HG03066 (cell line): ENCODE data around the gene USP34.

Experiments
- ATAC-seq: cut with Tn5 transposase; IDR thresholded peaks from one replicate; pipeline ENCODE4 v1.9.1; 2021; ENCODE audit warnings: low read depth; ENCODE audit not compliant: unreplicated experiment

USP34 gene

GRCh38 chr2:61379521-61379920, 91.4 kb downstream of the USP34 start:
- ATAC-seq = no peak

DNA sequence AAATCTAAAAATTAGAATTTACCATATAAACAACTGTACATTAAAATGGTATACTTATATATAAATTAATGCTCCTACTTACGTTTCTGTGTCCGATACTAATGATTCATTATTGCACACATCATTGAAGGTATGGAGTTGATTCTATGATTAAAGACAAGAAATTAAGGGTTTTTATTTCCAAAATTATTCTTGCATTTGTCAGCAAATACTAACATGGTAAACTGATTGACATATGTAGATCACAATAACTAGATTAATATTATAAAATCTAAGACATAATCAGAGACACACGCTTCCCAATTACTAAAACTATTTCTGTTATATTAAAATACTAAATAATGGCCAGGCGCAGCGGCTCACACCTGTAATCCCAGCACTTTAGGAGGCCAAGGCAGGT, 92.6 kb downstream of the USP34 start:
- ATAC-seq = no peak

DNA sequence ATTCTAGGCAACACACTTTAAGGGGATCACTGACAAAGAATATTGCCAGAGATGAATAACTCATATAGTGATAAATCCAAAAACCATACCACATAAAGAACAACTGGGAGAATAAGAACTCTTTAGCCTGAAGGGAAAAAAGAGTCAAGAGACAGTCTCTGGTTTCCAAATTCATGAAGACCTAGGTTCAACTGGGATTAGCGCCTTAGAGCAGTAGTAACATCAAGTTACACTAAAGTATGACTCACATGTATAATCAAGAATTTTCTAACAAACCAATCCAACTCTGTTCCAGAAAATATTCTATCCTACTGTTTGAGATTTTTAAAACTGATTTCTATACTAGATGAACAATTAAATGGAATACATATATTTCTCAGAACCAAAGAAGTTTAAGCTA, 93.8 kb downstream of the USP34 start:
- ATAC-seq = no peak

- no peak for ATAC-seq
Observed at GRCh38 chr2:61376211-61376610, 94.7 kb downstream of the USP34 start.

DNA sequence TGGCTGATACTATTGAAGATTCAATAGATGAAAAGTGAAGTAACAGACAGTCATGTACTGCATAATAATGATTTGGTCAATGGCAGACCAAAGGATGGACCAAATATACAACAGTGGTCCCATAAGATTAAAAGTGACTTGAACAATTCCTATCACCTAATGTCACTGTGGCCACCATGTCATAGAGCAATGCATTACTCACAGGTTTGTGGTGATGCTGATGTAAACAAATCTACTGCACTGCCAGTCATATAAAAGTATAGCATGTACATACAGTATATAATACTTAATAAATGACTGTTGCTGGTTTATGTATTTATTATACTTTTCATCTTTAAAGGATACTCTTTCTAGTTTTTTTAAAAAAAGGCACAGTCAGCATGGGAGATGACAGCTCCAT, 99.9 kb downstream of the USP34 start:
- no peak for ATAC-seq

DNA sequence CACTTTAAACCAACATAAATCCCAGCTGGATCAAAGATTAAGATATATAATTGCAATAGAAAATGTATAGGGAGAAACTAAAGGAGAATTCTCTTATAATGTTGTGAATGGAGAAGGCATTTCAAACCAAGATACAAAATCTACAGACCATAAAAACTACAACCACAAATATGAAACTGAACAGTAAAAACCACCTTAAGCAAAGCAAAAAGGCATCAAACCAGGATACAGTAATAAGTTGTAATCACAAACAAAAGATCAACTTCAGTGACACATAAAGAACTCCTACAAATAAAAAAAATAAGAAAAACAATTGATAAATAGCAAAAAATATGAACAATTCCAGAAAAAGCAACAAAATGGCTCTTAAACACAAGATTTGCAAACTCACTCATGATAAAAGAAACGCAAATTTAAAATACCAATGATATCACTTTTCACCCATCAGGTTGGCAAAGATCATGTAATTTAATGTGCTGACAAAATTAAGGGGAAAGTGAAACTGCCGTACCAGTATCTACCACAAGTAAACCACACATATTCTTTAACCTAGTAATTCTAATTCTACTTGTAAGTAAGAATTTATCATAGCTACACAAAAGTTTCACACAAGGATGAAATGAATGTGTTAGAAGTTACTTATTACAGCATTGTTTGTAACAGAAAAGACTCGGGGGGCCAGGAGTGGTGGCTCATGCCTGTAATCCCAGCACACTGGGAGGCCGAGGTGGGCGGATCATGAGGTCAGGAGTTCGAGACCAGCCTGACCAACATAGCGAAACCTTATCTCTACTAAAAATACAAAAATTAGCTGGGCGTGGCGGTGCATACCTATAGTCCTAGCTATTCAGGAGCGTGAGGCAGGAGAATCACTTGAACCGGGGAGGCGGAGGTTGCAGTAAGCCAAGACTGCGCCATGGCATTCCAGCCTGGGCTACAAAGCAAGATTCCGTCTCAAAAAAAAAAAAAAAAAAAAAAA, 101.9 kb downstream of the USP34 start:
- ATAC-seq = no peak

- no peak for ATAC-seq
Observed at GRCh38 chr2:61367177-61367576, 103.7 kb downstream of the USP34 start.

- ATAC-seq = no peak
Observed at GRCh38 chr2:61363580-61363979, 107.3 kb downstream of the USP34 start.

DNA sequence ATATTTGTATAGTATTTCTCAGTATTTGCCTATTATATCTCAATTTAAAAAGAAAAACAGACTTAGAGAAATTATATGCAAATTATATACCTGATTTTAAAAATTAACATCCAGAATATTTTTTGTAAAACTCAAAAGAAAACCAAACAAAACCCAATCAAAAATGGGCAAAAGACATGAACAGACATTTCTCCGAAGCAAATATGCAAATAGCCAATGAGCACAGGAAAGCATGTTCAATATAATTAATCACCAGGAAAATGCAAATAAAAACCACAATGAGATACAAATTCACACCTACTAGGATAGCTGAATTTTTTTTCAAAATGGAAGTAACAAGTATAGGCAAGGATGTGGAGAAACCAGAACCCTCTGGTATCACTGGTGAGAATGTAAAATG, 108.0 kb downstream of the USP34 start:
- no peak for ATAC-seq

- no peak for ATAC-seq
Observed at GRCh38 chr2:61361068-61361467, 109.8 kb downstream of the USP34 start.

DNA sequence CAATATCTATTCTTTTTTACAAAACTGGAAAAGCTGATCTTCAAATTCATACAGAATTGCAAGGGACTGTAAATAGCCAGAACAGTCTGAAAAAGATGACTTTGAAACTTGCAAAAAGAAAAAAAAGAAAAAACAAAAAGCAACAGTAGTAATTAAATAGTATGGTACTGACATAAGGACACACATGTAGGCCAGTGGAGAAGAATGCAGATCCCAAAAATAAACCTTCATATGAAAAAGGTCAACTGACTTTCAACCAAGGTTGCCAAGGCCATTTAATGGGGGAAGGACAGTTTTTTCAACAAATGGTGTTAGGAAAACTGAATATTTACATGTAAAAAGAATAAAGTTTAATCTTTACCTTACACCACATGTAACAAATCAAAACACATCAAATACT, 111.8 kb downstream of the USP34 start:
- no peak for ATAC-seq

- ATAC-seq = no peak
Observed at GRCh38 chr2:61357681-61358080, 113.2 kb downstream of the USP34 start.

GRCh38 chr2:61356958-61357350, 113.9 kb downstream of the USP34 start:
- ATAC-seq = no peak

DNA sequence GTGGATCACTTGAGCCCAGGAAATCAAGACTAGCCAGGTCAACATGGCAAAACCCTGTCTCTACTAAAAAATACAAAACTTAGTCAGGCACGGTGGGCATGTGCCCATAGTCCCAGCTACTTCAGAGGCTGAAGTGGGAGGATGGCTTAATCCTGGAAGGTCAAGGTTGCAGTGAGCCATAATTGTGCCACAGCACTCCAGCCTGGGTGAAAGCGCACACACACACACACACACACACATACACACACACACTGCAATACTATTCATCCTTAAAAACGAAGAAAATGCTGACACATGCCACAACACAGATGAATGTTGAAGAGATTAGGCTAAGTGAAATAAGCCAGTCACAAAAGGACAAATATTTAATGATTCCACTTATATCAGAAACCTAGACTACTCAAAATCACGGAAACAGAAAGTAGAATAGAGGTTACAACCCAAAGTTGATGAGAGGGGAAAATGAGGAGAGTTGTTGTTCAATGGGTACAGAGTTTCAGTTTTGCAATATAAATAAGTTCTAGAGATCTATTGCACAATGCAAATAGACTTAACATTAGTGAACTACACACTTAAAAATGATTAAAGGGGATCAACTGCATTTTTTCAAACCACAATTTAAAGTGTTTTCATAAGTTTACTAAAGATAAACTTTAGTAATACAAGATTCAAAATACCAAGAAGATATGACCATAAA, 114.5 kb downstream of the USP34 start:
- ATAC-seq = no peak

- no peak for ATAC-seq
Observed at GRCh38 chr2:61354543-61355197, 116.2 kb downstream of the USP34 start.

DNA sequence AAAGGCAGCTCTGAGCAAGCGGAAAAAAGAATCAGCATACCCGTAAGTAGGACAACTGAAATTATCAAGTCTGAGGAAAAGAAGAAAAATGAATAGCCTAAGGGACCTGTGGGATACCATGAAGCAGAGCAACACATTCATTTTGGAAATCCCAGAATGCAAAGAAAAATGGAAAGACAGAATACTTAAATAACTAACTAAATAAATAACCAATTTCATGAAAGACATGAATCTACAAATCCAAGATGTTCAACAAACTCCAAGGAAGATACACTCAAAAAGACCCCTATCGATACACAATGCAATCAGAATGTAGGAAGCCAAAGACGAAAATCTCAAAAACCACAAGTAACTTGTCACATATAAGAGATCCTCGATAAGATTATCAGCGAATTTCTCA, 117.0 kb downstream of the USP34 start:
- no peak for ATAC-seq

DNA sequence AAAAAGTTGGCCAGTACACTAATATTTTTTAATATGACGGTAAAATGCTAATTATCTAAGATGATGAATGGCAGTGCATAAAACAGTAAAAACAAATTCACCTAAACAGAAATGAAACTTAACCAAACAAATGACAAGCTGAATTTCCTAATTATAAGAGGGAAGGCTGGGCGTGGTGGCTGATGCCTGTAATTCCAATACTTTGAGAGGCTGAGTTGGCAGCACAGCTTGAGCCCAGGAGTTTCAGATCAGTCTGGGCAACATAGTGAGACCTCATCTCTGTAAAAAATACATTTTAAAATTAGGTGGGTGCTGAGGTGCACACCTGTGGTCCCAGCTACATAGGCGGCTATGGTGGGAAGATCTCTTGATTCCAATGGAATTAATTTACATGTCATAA, 120.1 kb downstream of the USP34 start:
- no peak for ATAC-seq

- ATAC-seq = no peak
Observed at GRCh38 chr2:61343141-61343540, 127.7 kb downstream of the USP34 start.

DNA sequence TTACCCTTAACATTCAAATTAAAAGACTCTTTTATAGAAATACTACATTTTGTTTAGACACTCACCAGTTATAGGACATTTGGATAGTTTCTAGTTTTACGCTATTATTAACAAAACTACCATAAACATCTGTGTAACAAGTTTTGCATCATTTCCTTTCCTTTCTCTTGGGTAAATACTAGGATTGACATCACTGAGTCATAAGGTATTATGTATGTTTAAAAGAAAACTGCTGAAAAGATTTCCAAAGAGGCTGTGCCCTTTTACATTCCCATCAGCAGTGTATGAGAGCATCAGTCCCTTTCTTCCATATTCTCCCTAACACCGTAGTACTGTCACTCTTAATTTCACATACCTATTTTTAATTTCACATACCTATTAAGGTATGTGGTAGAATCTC, 130.6 kb downstream of the USP34 start:
- ATAC-seq = no peak

DNA sequence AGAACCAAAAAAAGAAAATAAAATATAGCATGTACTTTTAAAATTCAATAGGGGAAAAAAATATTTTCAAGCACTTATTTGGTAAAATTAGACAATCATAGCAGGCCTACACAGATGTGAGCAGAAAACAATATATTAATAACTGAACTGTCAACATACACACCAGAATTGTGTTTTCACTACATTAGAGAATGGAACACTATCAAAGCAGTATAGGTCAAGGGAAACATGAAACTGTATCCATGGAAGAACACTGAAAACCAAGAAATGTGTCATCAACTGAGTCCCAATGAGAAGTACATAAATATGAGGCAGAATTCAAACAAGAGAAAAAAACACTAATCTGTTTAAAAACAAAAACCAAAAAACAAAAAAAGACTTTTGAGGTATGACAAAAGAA, 132.4 kb downstream of the USP34 start:
- no peak for ATAC-seq

GRCh38 chr2:61335187-61335586, 135.7 kb downstream of the USP34 start:
- no peak for ATAC-seq
